Ectodermal cell (in vitro differentiated cells): Measurements from ENCODE around the gene SEPTIN2.
"Not testable (repeated sequence)": the region's sequence is repeated elsewhere in the genome, so short reads cannot be mapped to it uniquely, and the experiment has no call there.

Source experiments
- H3K27ac ChIP-seq: 2 replicates; pipeline ENCODE4 v1.7.0; 2013; ENCODE audit warnings: mild to moderate bottlenecking, low read depth, low read length; ENCODE audit not compliant: insufficient read depth, poor library complexity, severe bottlenecking
- H3K27me3 ChIP-seq: 2 replicates; pipeline ENCODE4 v1.7.0; 2013; ENCODE audit warnings: mild to moderate bottlenecking, low read length; ENCODE audit not compliant: insufficient read depth, control insufficient read depth, poor library complexity, severe bottlenecking
- H3K36me3 ChIP-seq: one replicate; pipeline ENCODE4 v1.7.0; 2013; ENCODE audit warnings: low read length; ENCODE audit not compliant: control insufficient read depth, insufficient read depth
- H3K4me1 ChIP-seq: one replicate; pipeline ENCODE4 v1.7.0; 2013; ENCODE audit warnings: low read length; ENCODE audit not compliant: control insufficient read depth, insufficient read depth
- H3K4me3 ChIP-seq: 2 replicates; pipeline ENCODE4 v1.7.0; 2013; ENCODE audit warnings: low read depth, low read length, control low read depth; ENCODE audit not compliant: insufficient read depth
- H3K9me3 ChIP-seq: 2 replicates; pipeline ENCODE4 v1.7.0; 2013; ENCODE audit warnings: mild to moderate bottlenecking, low read length, moderate library complexity; ENCODE audit not compliant: control insufficient read depth
- WGBS, 2 experiments: methylation state at CpG; one replicate each; pipeline ENCODE4 v1.1.7; 2013; ENCODE audit warnings: missing lambda C conversion rate in 2 of 2; 5-methylcytosine and 5-hydroxymethylcytosine counted together

Gene SEPTIN2

DNA sequence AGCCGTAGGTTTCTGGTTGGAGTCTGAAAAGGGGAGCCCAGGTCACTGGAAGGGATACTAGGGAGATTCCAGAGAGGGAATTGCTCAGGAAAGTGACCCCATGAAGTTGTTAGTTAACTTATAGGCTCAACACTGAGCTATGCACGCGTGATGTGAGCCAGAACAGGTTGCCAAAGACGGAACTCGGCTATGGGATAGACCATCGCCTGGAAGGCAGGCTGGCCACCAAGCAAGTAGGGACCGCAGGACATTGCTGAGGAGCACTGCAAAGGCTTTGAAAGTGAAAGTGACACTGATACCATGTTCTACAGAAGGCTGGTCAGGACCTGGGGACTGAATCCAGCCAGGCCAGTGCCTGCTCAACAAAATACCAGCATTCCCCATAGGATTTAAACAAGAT lies 47.7 kb downstream of the SEPTIN2 start:
- Histone ChIP-seq H3K27me3 (no peaks in the 10 kb centered on the region), H3K4me3 (no peak overlapping the region), H3K36me3 (no peaks in the 10 kb centered on the region), H3K27ac (no peak overlapping the region), H3K9me3 (no peaks in the 10 kb centered on the region), H3K4me1 (peaks cover 21% of the 10 kb centered on the region)
- WGBS, 2 experiments = 82% methylated on average over 7 of the region's 7 CpGs

DNA sequence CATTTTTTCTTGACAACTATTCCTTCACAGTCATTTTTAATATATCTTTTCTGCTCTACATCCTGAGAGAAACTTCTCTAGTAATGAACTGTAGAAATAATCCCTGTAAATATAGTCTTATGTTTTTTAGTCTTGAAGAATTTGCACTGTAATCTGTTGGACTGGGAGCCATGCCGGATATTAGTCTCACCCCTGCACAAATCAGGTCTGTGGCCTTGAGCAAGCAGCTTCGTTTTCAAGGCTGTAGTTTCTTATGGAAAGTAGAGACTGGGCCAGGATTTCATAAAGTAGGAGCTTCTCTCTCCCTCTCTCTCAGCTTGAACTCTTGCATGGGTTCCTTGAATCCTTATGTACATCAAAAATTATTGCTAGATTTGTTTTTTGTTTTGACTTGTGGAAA lies 49.1 kb downstream of the SEPTIN2 start:
- 67 to 90% methylated on average over 2 of the region's 2 CpGs for WGBS, 2 experiments
- H3K4me1 ChIP-seq = peaks cover 21% of the 10 kb centered on the region

DNA sequence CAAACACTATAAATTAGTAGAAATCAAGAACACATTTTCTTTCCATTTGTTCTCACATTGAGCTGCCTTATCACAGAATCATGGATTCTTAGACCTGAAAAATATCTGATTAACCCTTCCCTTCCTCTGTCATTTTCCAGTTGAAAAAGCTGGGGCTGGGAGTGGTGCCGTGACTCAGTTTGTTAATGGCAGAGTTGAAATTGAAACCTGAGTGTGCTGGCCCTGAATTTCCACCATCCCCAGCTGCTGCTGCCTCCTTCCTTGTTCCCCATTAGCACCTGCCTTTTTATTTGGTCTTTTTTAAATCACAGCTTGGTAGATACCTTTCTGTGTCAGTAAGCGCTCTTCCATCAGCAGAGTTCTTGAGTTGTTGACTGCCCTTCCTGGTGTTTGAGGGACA lies 51.0 kb downstream of the SEPTIN2 start:
- Histone ChIP-seq H3K4me1 (peaks cover 21% of the 10 kb centered on the region), H3K27ac (peak overlapping the region; percentile 0), H3K4me3 (no peak overlapping the region), H3K27me3 (no peaks in the 10 kb centered on the region), H3K9me3 (no peaks in the 10 kb centered on the region), H3K36me3 (no peaks in the 10 kb centered on the region)
- WGBS, 2 experiments = 90 to 92% methylated on average over 2 of the region's 2 CpGs

More for the DNA sequence above, 49.1 kb downstream of the SEPTIN2 start:
- no peaks in the 10 kb centered on the region for H3K9me3 ChIP-seq
- no peak overlapping the region for H3K4me3 ChIP-seq
- no peak overlapping the region for H3K27ac ChIP-seq
- no peaks in the 10 kb centered on the region for H3K27me3 ChIP-seq
- H3K36me3 ChIP-seq = no peaks in the 10 kb centered on the region

GRCh38 chr2:241368643-241369042 lies 52.9 kb downstream of the SEPTIN2 start:
- 91 to 100% methylated on average over 2 to 3 of the region's 3 CpGs for WGBS, 2 experiments
- Histone ChIP-seq H3K4me1 (peaks cover 12% of the 10 kb centered on the region), H3K4me3 (no peak overlapping the region), H3K9me3 (no peaks in the 10 kb centered on the region), H3K36me3 (no peaks in the 10 kb centered on the region), H3K27me3 (no peaks in the 10 kb centered on the region), H3K27ac (no peak overlapping the region)

- peaks cover 2% of the 10 kb centered on the region for H3K4me1 ChIP-seq
- H3K27ac ChIP-seq = no peak overlapping the region
- no peaks in the 10 kb centered on the region for H3K27me3 ChIP-seq
- no peaks in the 10 kb centered on the region for H3K9me3 ChIP-seq
- 89% methylated on average over 11 of the region's 11 CpGs for WGBS, 2 experiments
- no peaks in the 10 kb centered on the region for H3K36me3 ChIP-seq
- no peak overlapping the region for H3K4me3 ChIP-seq
These were observed 56.8 kb downstream of the SEPTIN2 start for GRCh38 chr2:241372361-241372992.

DNA sequence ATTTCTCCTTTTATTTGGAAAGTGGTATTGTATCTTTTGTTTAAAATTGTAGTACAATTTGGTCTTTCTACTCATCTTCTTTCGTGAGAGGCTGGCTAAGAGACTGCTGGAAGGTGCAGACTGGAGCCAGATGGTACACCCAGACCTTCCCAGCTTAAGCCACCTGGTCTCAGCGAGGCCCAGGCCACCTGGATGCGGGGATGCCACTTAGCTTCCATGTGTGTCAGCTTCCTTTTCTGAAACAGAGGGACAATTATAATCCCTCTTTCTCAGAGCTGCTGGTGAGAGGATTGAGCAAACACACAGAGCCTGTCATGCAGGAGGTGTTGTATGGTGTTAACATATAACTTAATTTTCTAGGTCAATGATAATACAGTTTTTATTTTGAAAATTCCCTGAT lies 57.7 kb downstream of the SEPTIN2 start:
- H3K9me3 ChIP-seq = no peaks in the 10 kb centered on the region
- H3K36me3 ChIP-seq = no peaks in the 10 kb centered on the region
- WGBS, 2 experiments = 88 to 98% methylated on average over 3 of the region's 3 CpGs
- H3K27ac ChIP-seq = no peak overlapping the region
- no peaks in the 10 kb centered on the region for H3K4me1 ChIP-seq
- H3K27me3 ChIP-seq = no peaks in the 10 kb centered on the region
- H3K4me3 ChIP-seq = no peak overlapping the region

DNA sequence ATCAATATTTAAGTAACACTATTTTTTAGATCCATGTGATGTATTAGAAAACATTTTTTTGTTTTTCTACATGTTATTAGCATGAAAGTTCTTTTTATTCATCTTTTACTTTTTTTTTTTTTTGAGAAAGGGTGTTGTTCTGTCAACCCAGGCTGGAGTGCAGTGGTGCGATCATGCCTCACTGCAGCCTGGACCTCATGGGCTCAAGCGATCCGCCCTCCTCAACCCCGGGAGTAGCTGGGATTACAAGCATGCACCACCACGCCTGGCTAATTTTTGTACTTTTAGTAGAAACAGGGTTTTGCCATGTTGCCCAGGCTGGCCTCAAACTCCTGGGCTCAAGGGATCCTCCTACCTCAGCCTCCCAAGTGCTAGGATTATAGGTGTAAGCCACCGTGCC lies 58.2 kb downstream of the SEPTIN2 start:
- H3K27me3 ChIP-seq, H3K4me3 ChIP-seq, H3K9me3 ChIP-seq, H3K27ac ChIP-seq, H3K4me1 ChIP-seq, H3K36me3 ChIP-seq: not testable (repeated sequence)
- 94% methylated on average over 5 to 6 of the region's 6 CpGs for WGBS, 2 experiments

GRCh38 chr2:241375300-241375699 lies 59.6 kb downstream of the SEPTIN2 start:
- 94 to 97% methylated on average over 1 of the region's 1 CpG for WGBS, 2 experiments
- Histone ChIP-seq H3K4me3 (no peak overlapping the region), H3K36me3 (no peaks in the 10 kb centered on the region), H3K4me1 (no peaks in the 10 kb centered on the region), H3K27ac (no peak overlapping the region), H3K9me3 (no peaks in the 10 kb centered on the region), H3K27me3 (no peaks in the 10 kb centered on the region)

DNA sequence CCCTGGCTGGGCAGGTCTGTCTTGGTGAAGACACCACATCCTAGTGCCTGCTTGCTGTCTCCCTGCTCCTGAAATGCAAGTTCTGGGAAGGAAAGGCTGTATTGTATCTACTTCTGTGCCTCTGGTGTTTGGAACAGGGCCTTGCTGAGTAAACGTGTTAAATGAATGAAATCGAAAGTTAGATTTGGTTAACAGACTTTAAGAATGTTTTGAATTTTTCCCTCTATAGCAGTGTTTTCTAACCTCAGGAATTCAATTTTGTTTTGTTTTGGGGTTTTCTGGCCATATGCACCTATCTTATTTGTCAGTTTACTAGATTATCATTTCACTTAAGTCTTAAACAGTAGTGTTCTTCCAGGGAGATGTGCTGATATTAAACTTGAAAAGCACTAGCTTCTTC lies 61.1 kb downstream of the SEPTIN2 start:
- 88 to 96% methylated on average over 2 of the region's 2 CpGs for WGBS, 2 experiments
- H3K9me3 ChIP-seq = no peaks in the 10 kb centered on the region
- no peaks in the 10 kb centered on the region for H3K27me3 ChIP-seq
- H3K36me3 ChIP-seq = no peaks in the 10 kb centered on the region
- H3K27ac ChIP-seq = no peak overlapping the region
- no peaks in the 10 kb centered on the region for H3K4me1 ChIP-seq
- H3K4me3 ChIP-seq = no peak overlapping the region

GRCh38 chr2:241378816-241379215 lies 63.1 kb downstream of the SEPTIN2 start:
- Histone ChIP-seq H3K27me3 (no peaks in the 10 kb centered on the region), H3K4me1 (no peaks in the 10 kb centered on the region), H3K9me3 (no peaks in the 10 kb centered on the region), H3K36me3 (no peaks in the 10 kb centered on the region), H3K4me3 (no peak overlapping the region), H3K27ac (no peak overlapping the region)
- 87 to 100% methylated on average over 1 to 2 of the region's 2 CpGs for WGBS, 2 experiments
